ENCODE results near the gene CD48. TPM values are rescaled to one million over a fixed set of nuclear protein-coding genes. Genes with fewer than 3 reads are reported as not detected.

The CD48 gene
- total RNA-seq, 1 experiment from 2014 or later = 0.20 TPM

- H3K4me1 ChIP-seq (ENCODE audit: control insufficient read depth in 1 of 2, insufficient read depth in 2 of 2, low read length in 2 of 2) = peaks cover 6 to 14% of the 10 kb centered on the region in 2 experiments; a peak in 3 of 4 replicates
- no peak for DNase-seq (ENCODE audit: low read depth, low spot score)
- TF ChIP-seq RAD21 (IDR thresholded peaks at IDR 0.05; ENCODE audit: low read depth) = no peak
- TF ChIP-seq ZNF274 (IDR thresholded peaks at IDR 0.05; ENCODE audit: low read depth, low read length) = no peak
- no peak for TF ChIP-seq SRF (IDR thresholded peaks at IDR 0.05; ENCODE audit: low read depth)
- no peak for TF ChIP-seq ELF1 (IDR thresholded peaks at IDR 0.05; ENCODE audit: borderline replicate concordance, low read depth)
- no peak for TF ChIP-seq FOSL1 (IDR thresholded peaks at IDR 0.05; ENCODE audit: low read depth)
- TF ChIP-seq CEBPB (IDR thresholded peaks at IDR 0.05; ENCODE audit: low read depth) = no peak
- TF ChIP-seq, protein P1, sequence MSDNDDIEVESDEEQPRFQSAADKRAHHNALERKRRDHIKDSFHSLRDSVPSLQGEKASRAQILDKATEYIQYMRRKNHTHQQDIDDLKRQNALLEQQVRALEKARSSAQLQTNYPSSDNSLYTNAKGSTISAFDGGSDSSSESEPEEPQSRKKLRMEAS (IDR thresholded peaks at IDR 0.05) = no peak
- no peaks in the 10 kb centered on the region for H3K9me2 ChIP-seq (ENCODE audit: insufficient read depth)
- no peaks in the 10 kb centered on the region for H3K36me3 ChIP-seq (ENCODE audit: control insufficient read depth in 1 of 2, insufficient read depth in 2 of 2, low read length in 2 of 2)
- H3K27ac ChIP-seq (ENCODE audit: low read depth, low read length) = no peak overlapping the region
- no peak overlapping the region for H3K9ac ChIP-seq (ENCODE audit: low read length)
- no TSS peak for BruUV-seq (replicated peaks)
- POLR2A ChIA-PET = no interaction called here
- H3K27me3 ChIP-seq (ENCODE audit: insufficient read depth, low read length) = no peaks in the 10 kb centered on the region
- H3K4me3 ChIP-seq (replicated peaks in 1 of 2; ENCODE audit: low read depth in 1 of 2, low read length in 2 of 2) = no peak overlapping the region
- no peaks in the 10 kb centered on the region for H3K79me2 ChIP-seq (ENCODE audit: insufficient read depth, low read length)
- H3K9me3 ChIP-seq (ENCODE audit: control insufficient read depth in 1 of 2, insufficient read depth in 1 of 2, low read depth in 1 of 2, low read length in 2 of 2) = no peaks in the 10 kb centered on the region
- RAD21 ChIA-PET (ENCODE audit: low non-redundant PET in 1 of 2, low total read pairs in 2 of 2, uncharacterized antibody in 2 of 2, unreplicated experiment in 2 of 2) = no interaction called here
- no peak overlapping the region for H2AFZ ChIP-seq (ENCODE audit: low read depth, low read length, poor library complexity, severe bottlenecking)
- ATAC-seq = no peak
- intact Hi-C loops (cut with micrococcal nuclease) = loop anchor here (10.0 kb wide), 1 partner anchor 422 kb away; no protein-coding TSS in a partner anchor
- CTCF ChIA-PET = no interaction called here
- H4K20me1 ChIP-seq (ENCODE audit: insufficient read depth) = no peaks in the 10 kb centered on the region
- no peak overlapping the region for H3K4me2 ChIP-seq (ENCODE audit: low read length)
These were observed 11.1 kb upstream of the CD48 start for GRCh38 chr1:160722726-160723125.

DNA sequence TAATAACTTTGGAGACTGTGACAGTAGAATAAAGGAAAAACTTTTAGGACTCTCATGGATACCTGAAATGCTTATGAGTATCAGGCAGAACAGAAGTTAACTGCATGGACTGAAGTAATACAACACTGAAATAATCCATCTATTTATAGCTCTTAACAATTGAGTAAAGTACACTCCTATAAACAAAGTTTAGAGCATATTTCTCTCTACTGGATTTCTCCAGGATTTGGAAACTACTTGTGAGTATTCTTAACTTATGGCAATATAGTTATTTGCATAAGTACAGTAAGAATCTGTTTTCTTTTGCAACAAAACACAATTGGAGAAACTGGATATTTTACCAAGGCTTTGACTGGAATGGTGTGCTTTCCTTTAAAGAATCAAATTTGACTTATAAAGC lies 9.9 kb upstream of the CD48 start:
- no peaks in the 10 kb centered on the region for H3K9me2 ChIP-seq (ENCODE audit: insufficient read depth)
- peaks cover 4 to 6% of the 10 kb centered on the region in 2 experiments; a peak in 3 of 4 replicates for H3K4me1 ChIP-seq (ENCODE audit: control insufficient read depth in 1 of 2, insufficient read depth in 2 of 2, low read length in 2 of 2)
- RAD21 ChIA-PET (ENCODE audit: low non-redundant PET in 1 of 2, low total read pairs in 2 of 2, uncharacterized antibody in 2 of 2, unreplicated experiment in 2 of 2) = no interaction called here
- no peak overlapping the region for H3K27ac ChIP-seq (ENCODE audit: low read depth, low read length)
- no peaks in the 10 kb centered on the region for H3K27me3 ChIP-seq (ENCODE audit: insufficient read depth, low read length)
- no peak overlapping the region for H2AFZ ChIP-seq (ENCODE audit: low read depth, low read length, poor library complexity, severe bottlenecking)
- POLR2A ChIA-PET = no interaction called here
- H3K79me2 ChIP-seq (ENCODE audit: insufficient read depth, low read length) = no peaks in the 10 kb centered on the region
- no TSS peak for BruUV-seq (replicated peaks)
- no peaks in the 10 kb centered on the region for H3K36me3 ChIP-seq (ENCODE audit: control insufficient read depth in 1 of 2, insufficient read depth in 2 of 2, low read length in 2 of 2)
- no peaks in the 10 kb centered on the region for H4K20me1 ChIP-seq (ENCODE audit: insufficient read depth)
- no peaks in the 10 kb centered on the region for H3K9me3 ChIP-seq (ENCODE audit: control insufficient read depth in 1 of 2, insufficient read depth in 1 of 2, low read depth in 1 of 2, low read length in 2 of 2)
- TF ChIP-seq CBX3 (IDR thresholded peaks at IDR 0.05; ENCODE audit: low read depth) = no peak
- TF ChIP-seq YY1 (IDR thresholded peaks at IDR 0.05; ENCODE audit: extremely low read depth, insufficient replicate concordance, low read depth, low read length) = no peak
- no peak for TF ChIP-seq ATF3 (IDR thresholded peaks at IDR 0.05)
- no peak for TF ChIP-seq EZH2 (IDR thresholded peaks at IDR 0.05)
- intact Hi-C loops (cut with micrococcal nuclease) = loop anchor here (10.0 kb wide), 1 partner anchor 423 kb away; no protein-coding TSS in a partner anchor
- H3K4me2 ChIP-seq (ENCODE audit: low read length) = no peak overlapping the region
- no peak overlapping the region for H3K9ac ChIP-seq (ENCODE audit: low read length)
- CTCF ChIA-PET = no interaction called here
- no peak for DNase-seq (ENCODE audit: low read depth, low spot score)
- ATAC-seq = no peak
- H3K4me3 ChIP-seq (replicated peaks in 1 of 2; ENCODE audit: low read depth in 1 of 2, low read length in 2 of 2) = no peak overlapping the region
